ENCODE measurements around the gene TSPAN15. TPM values are rescaled to one million over a fixed set of nuclear protein-coding genes. Genes with fewer than 3 reads are reported as not detected.
A peak's percentile ranks its signal among the peaks of the same experiment; 100 is the strongest.

Gene TSPAN15
- total and polyA plus RNA-seq, 2 of the 4 experiments (the other 2 are of a cell fraction): 0.48 TPM; not detected in 1

DNA sequence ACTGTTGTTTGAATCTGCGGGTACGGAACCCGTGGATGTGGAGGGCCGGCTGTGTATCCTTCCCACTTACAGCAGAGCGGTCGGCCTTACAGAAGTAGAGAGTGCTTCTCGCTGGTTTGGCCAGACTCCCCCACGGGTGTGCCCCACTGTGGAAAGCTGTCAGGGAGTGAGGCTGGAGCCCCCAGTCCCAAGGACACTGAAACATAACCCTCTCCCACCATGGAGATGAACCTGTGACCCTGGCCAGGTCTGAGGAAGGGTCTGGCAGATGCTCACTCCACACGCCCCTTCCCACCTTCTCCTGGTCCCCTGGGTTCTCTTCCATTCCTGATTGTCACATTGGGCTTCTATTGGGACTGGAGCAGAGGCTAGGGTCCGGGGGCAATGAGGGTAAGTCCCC, 39.6 kb downstream of the TSPAN15 start:
- H3K14ac ChIP-seq (replicated peaks; ENCODE audit: low read depth, low read length): no peak overlapping the region
- H3K4me3 ChIP-seq (ENCODE audit: insufficient read depth, low read depth, low read length): no peak overlapping the region
- intact Hi-C loops (cut with micrococcal nuclease) (loop anchor here (2.0 kb wide), 1 partner anchor 36 kb away; no protein-coding TSS in a partner anchor), in situ Hi-C loops (cut with MboI; ENCODE audit: low sequenced_read_pairs) (no loop called here), dilution Hi-C loops (cut with HindIII; ENCODE audit: low sequenced_read_pairs, unreplicated experiment) (no loop called here)
- no peak overlapping the region for H2BK5ac ChIP-seq (ENCODE audit: low read depth, low read length, poor library complexity, severe bottlenecking)
- H2BK120ac ChIP-seq (ENCODE audit: low read depth, low read length): no peak overlapping the region
- no peak overlapping the region for H3K4ac ChIP-seq (ENCODE audit: low read depth, low read length)
- no TSS peak for BruUV-seq (replicated peaks)
- H3K36me3 ChIP-seq (ENCODE audit: control insufficient read depth, insufficient read depth, low read length): no peaks in the 10 kb centered on the region
- H4K20me1 ChIP-seq (ENCODE audit: insufficient read depth, low read length): no peaks in the 10 kb centered on the region
- H3K9ac ChIP-seq (ENCODE audit: low read depth, low read length): no peak overlapping the region
- H3K56ac ChIP-seq (ENCODE audit: extremely low read depth, insufficient read depth, low read length): no peak overlapping the region
- no peak overlapping the region for H2BK20ac ChIP-seq (ENCODE audit: low read depth, low read length)
- no peaks in the 10 kb centered on the region; the same call in 1 of the 2 replicates for H3K4me1 ChIP-seq (ENCODE audit: control insufficient read depth, insufficient read depth, low read length)
- ChIA-PET CTCF (no interaction called here), POLR2A (ENCODE audit: unreplicated experiment) (no interaction called here)
- 20% methylated on average over 1 of the region's 10 CpGs; no CpG with 5 or more reads in 1 of the 2 experiments for WGBS, 2 experiments (ENCODE audit: extremely low coverage in 2 of 2, insufficient read length in 1 of 2)
- H3K9me3 ChIP-seq (ENCODE audit: control insufficient read depth, insufficient read depth, low read length): peaks cover 17% of the 10 kb centered on the region
- H4K5ac ChIP-seq (ENCODE audit: low read depth, low read length): no peak overlapping the region
- DNase-seq: no peak
- no peak overlapping the region for H4K8ac ChIP-seq (ENCODE audit: low read depth in 2 of 2, low read length in 2 of 2)
- no peaks in the 10 kb centered on the region for H3K79me1 ChIP-seq (ENCODE audit: low read depth in 1 of 2, low read length in 2 of 2)
- peaks cover 42% of the 10 kb centered on the region; the same call in 1 of the 2 replicates for H3K27me3 ChIP-seq (ENCODE audit: control insufficient read depth, insufficient read depth, low read length)
- H2BK15ac ChIP-seq (ENCODE audit: low read depth, low read length): no peak overlapping the region
- no peak overlapping the region for H2AK5ac ChIP-seq (ENCODE audit: low read depth, low read length)
- TF ChIP-seq, protein P1, sequence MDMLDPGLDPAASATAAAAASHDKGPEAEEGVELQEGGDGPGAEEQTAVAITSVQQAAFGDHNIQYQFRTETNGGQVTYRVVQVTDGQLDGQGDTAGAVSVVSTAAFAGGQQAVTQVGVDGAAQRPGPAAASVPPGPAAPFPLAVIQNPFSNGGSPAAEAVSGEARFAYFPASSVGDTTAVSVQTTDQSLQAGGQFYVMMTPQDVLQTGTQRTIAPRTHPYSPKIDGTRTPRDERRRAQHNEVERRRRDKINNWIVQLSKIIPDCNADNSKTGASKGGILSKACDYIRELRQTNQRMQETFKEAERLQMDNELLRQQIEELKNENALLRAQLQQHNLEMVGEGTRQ (IDR thresholded peaks at IDR 0.05; ENCODE audit: low read depth, low read length): no peak
- TF ChIP-seq, protein P2, sequence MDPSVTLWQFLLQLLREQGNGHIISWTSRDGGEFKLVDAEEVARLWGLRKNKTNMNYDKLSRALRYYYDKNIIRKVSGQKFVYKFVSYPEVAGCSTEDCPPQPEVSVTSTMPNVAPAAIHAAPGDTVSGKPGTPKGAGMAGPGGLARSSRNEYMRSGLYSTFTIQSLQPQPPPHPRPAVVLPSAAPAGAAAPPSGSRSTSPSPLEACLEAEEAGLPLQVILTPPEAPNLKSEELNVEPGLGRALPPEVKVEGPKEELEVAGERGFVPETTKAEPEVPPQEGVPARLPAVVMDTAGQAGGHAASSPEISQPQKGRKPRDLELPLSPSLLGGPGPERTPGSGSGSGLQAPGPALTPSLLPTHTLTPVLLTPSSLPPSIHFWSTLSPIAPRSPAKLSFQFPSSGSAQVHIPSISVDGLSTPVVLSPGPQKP (IDR thresholded peaks at IDR 0.05; ENCODE audit: borderline replicate concordance, low read depth, low read length): no peak
- H2AK9ac ChIP-seq (replicated peaks; ENCODE audit: low read depth, low read length, poor library complexity): peak overlapping the region; percentile 16
- no peaks in the 10 kb centered on the region for H3K9me1 ChIP-seq (ENCODE audit: insufficient read depth, low read length)
- no peak overlapping the region for H2AFZ ChIP-seq (replicated peaks; ENCODE audit: low read length, poor library complexity)
- H3K27ac ChIP-seq (ENCODE audit: insufficient read depth, low read length): no peak overlapping the region
- no peak overlapping the region for H3K4me2 ChIP-seq (ENCODE audit: low read depth, low read length)
- ATAC-seq (ENCODE audit: low read depth): no peak
- no peak overlapping the region for H3K18ac ChIP-seq (ENCODE audit: low read depth, low read length)
- no peak overlapping the region for H3K23ac ChIP-seq (ENCODE audit: low read depth, low read length)
- no peak overlapping the region for H4K91ac ChIP-seq (ENCODE audit: insufficient read depth, low read depth, low read length)
